Measurements from ENCODE around the gene GRAMD1B. TPM values are rescaled to one million over a fixed set of nuclear protein-coding genes. Genes with fewer than 3 reads are reported as not detected.

The GRAMD1B gene
- total and polyA plus RNA-seq, 3 experiments from 2014 or later: 2.1 to 28.2 (median 27.9) TPM

DNA sequence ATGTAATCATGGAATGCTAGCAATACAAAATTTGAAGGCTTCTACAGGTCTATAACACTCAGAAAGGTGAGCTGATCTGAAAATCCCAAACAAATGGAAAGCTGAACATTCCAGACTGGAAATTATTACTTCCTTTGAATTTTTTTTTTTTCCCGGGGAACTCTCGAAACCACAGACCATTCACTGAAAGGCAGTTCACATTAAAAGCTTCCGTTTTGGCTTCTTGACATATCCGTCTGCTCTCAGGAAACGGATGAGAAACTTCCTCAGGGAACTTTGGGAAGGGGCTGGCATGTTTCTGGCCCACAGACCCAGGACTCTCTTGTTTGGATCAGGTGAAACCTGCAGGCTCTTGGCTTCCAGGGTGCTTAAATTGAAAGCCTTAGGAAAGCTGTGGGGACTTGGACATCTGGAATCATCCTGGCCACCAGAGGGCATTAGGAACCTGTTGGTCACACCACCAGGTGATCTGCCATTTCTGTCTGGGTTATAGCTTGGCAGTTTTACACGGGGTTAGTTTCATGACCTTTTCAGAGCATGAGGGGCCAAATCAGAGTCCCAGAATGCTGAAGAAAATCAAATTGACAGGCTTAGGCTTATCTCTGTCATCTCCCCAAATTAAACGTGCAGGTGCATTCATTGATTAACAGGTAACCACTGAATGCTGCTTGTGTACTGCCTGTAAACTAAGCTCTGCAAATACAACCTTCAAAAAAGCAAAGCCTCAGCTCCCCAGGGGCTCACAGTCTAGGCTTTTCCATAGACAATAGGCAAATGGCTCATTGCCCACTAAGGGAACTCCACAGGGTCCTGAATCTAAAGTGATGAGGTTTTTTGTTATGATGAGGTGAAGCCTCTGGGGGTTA is 22.7 kb upstream of the GRAMD1B start:
- Mint-ChIP-seq H3K9me3 (no peaks in the 10 kb centered on the region), H3K4me1 (peaks cover 0 to 6% (median 5%) of the 10 kb centered on the region in 3 donors), H3K27ac (no peak overlapping the region), H3K36me3 (no peaks in the 10 kb centered on the region), H3K27me3 (peaks cover 1 to 2% of the 10 kb centered on the region in 2 donors), H3K4me3 (peak overlapping the region in 1 of 7 donors; percentile 19)
- DNase-seq: peak; percentile 35 to 80 (median 43)
- CTCF ChIA-PET: interaction anchor here (0.6 to 7.5 kb wide), 34 partner anchors 10 to 174 kb away, joined by 3 to 152 read pairs (median 6); partner anchors contain the start of gene GRAMD1B
- Histone ChIP-seq H3K4me3 (ENCODE audit: low read length) (no peak overlapping the region), H3K9me3 (ENCODE audit: low read length) (no peaks in the 10 kb centered on the region), H3K36me3 (ENCODE audit: insufficient read depth, low read length) (no peaks in the 10 kb centered on the region), H3K4me1 (ENCODE audit: insufficient read depth, low read length) (no peaks in the 10 kb centered on the region), H3K27ac (ENCODE audit: low read depth, low read length) (no peak overlapping the region), H3K27me3 (ENCODE audit: insufficient read depth, low read length, poor library complexity, severe bottlenecking) (no peaks in the 10 kb centered on the region)
- POLR2A ChIA-PET: interaction anchor here (1.0 to 1.2 kb wide), 2 partner anchors 23 to 71 kb away, joined by 3 to 6 read pairs; no protein-coding TSS in a partner anchor

DNA sequence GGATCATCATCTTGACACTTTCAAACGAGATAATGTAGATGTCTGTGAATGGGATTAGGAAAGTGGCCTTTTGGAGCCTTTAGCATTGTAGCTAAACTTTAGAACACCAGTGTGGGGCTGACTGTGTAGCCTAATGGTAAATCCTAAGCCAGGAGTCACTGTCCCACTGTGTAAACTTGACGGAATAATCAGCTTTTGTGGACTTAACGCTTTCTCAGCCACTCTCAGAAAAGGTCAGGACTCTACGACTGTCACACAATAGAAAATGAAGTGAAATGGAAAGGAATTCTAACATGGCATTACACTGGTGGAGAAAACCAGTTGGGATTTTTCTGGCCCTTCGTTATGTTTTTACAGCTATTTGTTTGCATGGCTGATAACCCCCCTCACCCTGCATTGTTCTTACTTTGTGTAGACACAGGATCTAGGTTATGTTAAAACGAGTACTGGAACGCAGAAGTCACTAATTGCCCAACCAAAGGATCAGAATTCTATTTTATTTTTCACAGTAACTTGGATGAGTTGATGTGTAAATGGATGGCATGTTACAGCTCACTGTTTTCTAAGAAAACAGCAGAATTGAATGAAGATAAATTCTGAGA is 22.0 kb upstream of the GRAMD1B start:
- Mint-ChIP-seq H3K36me3 (no peaks in the 10 kb centered on the region), H3K27ac (no peak overlapping the region), H3K9me3 (no peaks in the 10 kb centered on the region), H3K27me3 (peaks cover 0 to 1% of the 10 kb centered on the region in 2 donors), H3K4me1 (peaks cover 0 to 6% (median 5%) of the 10 kb centered on the region in 3 donors), H3K4me3 (no peak overlapping the region)
- Histone ChIP-seq H3K27ac (ENCODE audit: low read depth, low read length) (no peak overlapping the region), H3K4me1 (ENCODE audit: insufficient read depth, low read length) (no peaks in the 10 kb centered on the region), H3K9me3 (ENCODE audit: low read length) (no peaks in the 10 kb centered on the region), H3K27me3 (ENCODE audit: insufficient read depth, low read length, poor library complexity, severe bottlenecking) (no peaks in the 10 kb centered on the region), H3K4me3 (ENCODE audit: low read length) (no peak overlapping the region), H3K36me3 (ENCODE audit: insufficient read depth, low read length) (no peaks in the 10 kb centered on the region)
- ChIA-PET POLR2A (interaction anchor here (1.0 to 1.2 kb wide), 2 partner anchors 23 to 70 kb away, joined by 3 to 6 read pairs; no protein-coding TSS in a partner anchor), CTCF (interaction anchor here (0.7 to 7.5 kb wide), 33 partner anchors 9 to 173 kb away, joined by 3 to 152 read pairs (median 7); partner anchors contain the start of gene GRAMD1B)
- no peak for DNase-seq

DNA sequence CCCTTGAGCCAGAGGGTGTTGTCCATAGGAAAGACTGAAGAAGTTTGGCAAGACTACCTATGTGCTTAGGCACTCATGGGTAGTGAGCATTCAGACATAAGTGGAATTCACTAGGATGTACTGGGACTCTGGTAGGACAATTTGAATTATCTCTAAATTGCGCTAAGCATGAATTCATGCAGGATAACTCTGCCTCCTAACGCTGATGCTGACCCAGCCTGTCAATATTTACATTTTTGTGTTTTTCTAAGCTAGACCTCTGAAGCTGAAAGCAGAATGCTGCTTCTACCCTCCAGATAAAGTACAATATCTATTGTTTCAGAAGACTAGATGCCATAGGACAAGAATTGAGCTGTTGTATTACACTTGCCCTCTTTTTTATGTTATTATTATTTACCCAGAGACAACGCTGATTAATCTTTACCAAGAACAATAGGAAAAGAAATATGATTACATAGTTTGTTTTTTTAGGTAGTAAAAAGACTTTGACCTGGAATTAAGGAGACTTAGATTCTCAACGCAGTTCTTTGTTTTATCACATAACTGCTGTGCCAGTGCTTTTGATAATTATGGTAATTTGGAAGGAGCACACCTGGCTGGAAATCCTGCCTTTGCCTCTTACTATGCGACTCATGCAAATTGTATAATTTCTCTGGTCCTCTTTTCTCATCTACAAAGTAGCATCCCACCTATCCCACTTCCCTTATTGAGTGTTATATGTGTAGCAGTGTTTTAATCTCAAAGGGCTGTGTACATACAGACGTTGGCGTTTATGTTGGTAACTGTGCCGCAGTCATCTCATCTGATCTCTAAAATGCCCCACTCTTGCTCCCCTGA is 21.2 kb upstream of the GRAMD1B start:
- DNase-seq: no peak
- Mint-ChIP-seq H3K36me3 (no peaks in the 10 kb centered on the region), H3K27ac (no peak overlapping the region), H3K4me3 (no peak overlapping the region), H3K4me1 (peaks cover 0 to 6% (median 5%) of the 10 kb centered on the region in 3 donors), H3K9me3 (no peaks in the 10 kb centered on the region), H3K27me3 (peaks cover 0 to 1% of the 10 kb centered on the region in 2 donors)
- no peaks in the 10 kb centered on the region for H3K9me3 ChIP-seq (ENCODE audit: low read length)
- H3K4me3 ChIP-seq (ENCODE audit: low read length): no peak overlapping the region
- no peaks in the 10 kb centered on the region for H3K27me3 ChIP-seq (ENCODE audit: insufficient read depth, low read length, poor library complexity, severe bottlenecking)
- POLR2A ChIA-PET: no interaction called here
- CTCF ChIA-PET: interaction anchor here (1.4 to 7.5 kb wide), 8 partner anchors 20 to 168 kb away, joined by 5 to 152 read pairs (median 13); partner anchors contain the start of gene GRAMD1B
- no peak overlapping the region for H3K27ac ChIP-seq (ENCODE audit: low read depth, low read length)
- H3K4me1 ChIP-seq (ENCODE audit: insufficient read depth, low read length): no peaks in the 10 kb centered on the region
- H3K36me3 ChIP-seq (ENCODE audit: insufficient read depth, low read length): no peaks in the 10 kb centered on the region

DNA sequence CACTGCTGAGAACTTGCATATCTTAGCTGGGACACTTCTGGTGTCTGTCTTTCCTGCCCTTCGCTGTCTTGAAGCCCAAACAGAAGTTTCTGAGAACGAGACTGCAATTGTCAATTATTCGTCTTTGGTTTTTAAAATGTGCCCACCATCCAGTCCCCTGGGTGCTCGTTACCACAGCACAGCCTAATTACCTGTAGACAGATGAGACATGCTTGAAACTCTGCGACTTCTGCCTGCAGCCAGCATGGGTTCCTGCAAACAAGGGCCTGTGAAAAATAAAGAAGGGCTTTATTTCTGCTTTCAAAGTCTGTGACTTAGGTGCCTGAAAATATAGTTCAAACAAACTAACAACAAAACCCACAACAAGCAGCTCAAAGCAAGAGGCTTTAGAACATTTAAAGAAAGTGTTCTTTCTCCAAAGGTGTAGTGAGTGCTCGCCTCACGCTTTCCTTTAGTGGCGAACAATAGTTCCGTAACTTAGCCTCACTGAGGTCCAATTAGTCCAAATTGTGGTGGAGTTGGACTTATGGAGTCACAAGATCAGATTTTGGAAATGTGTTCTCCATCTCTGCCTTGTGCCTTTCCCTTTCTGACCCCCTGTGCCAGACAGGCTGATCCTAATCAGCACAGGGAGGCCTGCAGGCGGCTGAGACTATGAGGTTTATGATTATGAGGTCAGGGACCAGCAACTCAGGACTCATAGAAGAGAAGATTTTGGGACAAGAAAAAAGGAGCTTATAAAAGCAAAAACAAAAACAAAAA is 20.4 kb upstream of the GRAMD1B start:
- no peak for DNase-seq
- Histone ChIP-seq H3K4me1 (ENCODE audit: insufficient read depth, low read length) (no peaks in the 10 kb centered on the region), H3K27ac (ENCODE audit: low read depth, low read length) (no peak overlapping the region), H3K9me3 (ENCODE audit: low read length) (no peaks in the 10 kb centered on the region), H3K27me3 (ENCODE audit: insufficient read depth, low read length, poor library complexity, severe bottlenecking) (no peaks in the 10 kb centered on the region), H3K4me3 (ENCODE audit: low read length) (no peak overlapping the region), H3K36me3 (ENCODE audit: insufficient read depth, low read length) (no peaks in the 10 kb centered on the region)
- no peaks in the 10 kb centered on the region for H3K9me3 Mint-ChIP-seq
- peaks cover 0 to 6% (median 5%) of the 10 kb centered on the region in 3 donors for H3K4me1 Mint-ChIP-seq
- peaks cover 0 to 1% of the 10 kb centered on the region in 2 donors for H3K27me3 Mint-ChIP-seq
- POLR2A ChIA-PET: no interaction called here
- H3K36me3 Mint-ChIP-seq: no peaks in the 10 kb centered on the region
- H3K4me3 Mint-ChIP-seq: no peak overlapping the region
- peak overlapping the region in 1 of 8 donors; percentile 56 for H3K27ac Mint-ChIP-seq
- CTCF ChIA-PET: interaction anchor here (3.1 to 7.5 kb wide), 2 partner anchors 23 to 70 kb away, joined by 46 to 152 read pairs; no protein-coding TSS in a partner anchor

DNA sequence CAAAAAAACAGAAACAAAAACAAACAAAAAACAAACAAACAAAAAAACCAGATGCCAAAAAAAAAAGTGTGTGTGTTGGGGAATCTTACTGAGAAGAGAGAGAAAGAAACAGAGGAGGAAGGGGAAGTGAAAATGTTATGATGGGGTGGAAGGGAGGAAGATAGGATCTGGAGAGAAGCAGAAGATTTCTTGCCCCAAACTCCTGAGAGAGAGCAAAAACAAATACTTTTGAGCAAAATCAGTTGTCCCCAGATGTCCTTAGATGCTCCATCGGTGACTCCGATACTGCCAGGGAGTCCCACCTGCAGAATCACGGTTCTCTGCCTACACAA is 19.9 kb upstream of the GRAMD1B start:
- ChIA-PET CTCF (interaction anchor here (7.5 kb wide), 1 partner anchor 69 kb away, joined by 152 read pairs; no protein-coding TSS in a partner anchor), POLR2A (no interaction called here)
- Mint-ChIP-seq H3K4me1 (peaks cover 0 to 6% (median 5%) of the 10 kb centered on the region in 3 donors), H3K27ac (no peak overlapping the region), H3K36me3 (no peaks in the 10 kb centered on the region), H3K4me3 (no peak overlapping the region), H3K9me3 (no peaks in the 10 kb centered on the region), H3K27me3 (peaks cover 0 to 1% of the 10 kb centered on the region in 2 donors)
- no peak overlapping the region for H3K4me3 ChIP-seq (ENCODE audit: low read length)
- no peaks in the 10 kb centered on the region for H3K36me3 ChIP-seq (ENCODE audit: insufficient read depth, low read length)
- H3K27ac ChIP-seq (ENCODE audit: low read depth, low read length): no peak overlapping the region
- H3K9me3 ChIP-seq (ENCODE audit: low read length): no peaks in the 10 kb centered on the region
- no peaks in the 10 kb centered on the region for H3K4me1 ChIP-seq (ENCODE audit: insufficient read depth, low read length)
- H3K27me3 ChIP-seq (ENCODE audit: insufficient read depth, low read length, poor library complexity, severe bottlenecking): no peaks in the 10 kb centered on the region
- DNase-seq: no peak

DNA sequence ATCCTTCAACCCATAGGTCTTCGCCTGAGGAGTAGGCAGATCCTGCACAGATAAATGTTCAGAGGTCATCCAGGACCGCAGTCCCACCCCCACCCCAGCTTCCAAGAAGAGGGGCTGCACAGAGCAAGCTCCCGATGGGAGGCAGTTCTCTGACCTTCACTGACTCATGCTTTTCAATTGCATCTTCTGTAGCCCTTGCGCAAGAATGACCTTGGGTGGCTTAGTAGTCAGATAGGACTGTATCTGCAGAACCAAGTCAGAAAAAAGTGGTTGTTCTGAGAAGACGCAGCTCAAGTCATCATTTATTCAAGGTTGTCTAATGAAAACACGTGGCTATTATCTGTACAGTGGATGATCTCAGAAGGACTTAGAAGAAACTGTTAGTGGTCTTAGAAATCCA is 16.4 kb upstream of the GRAMD1B start:
- H3K36me3 Mint-ChIP-seq: no peaks in the 10 kb centered on the region
- H3K4me1 Mint-ChIP-seq: no peaks in the 10 kb centered on the region
- no peak for DNase-seq
- peaks cover 4 to 12% of the 10 kb centered on the region in 2 donors for H3K27me3 Mint-ChIP-seq
- no peak overlapping the region for H3K27ac ChIP-seq (ENCODE audit: low read depth, low read length)
- no peak overlapping the region for H3K4me3 ChIP-seq (ENCODE audit: low read length)
- H3K9me3 ChIP-seq (ENCODE audit: low read length): no peaks in the 10 kb centered on the region
- no peak overlapping the region for H3K4me3 Mint-ChIP-seq
- H3K36me3 ChIP-seq (ENCODE audit: insufficient read depth, low read length): no peaks in the 10 kb centered on the region
- CTCF ChIA-PET: interaction anchor here (1.2 to 1.5 kb wide), 2 partner anchors 21 to 65 kb away, joined by 5 to 6 read pairs; no protein-coding TSS in a partner anchor
- H3K4me1 ChIP-seq (ENCODE audit: insufficient read depth, low read length): no peaks in the 10 kb centered on the region
- no peaks in the 10 kb centered on the region for H3K27me3 ChIP-seq (ENCODE audit: insufficient read depth, low read length, poor library complexity, severe bottlenecking)
- H3K9me3 Mint-ChIP-seq: no peaks in the 10 kb centered on the region
- POLR2A ChIA-PET: no interaction called here
- no peak overlapping the region for H3K27ac Mint-ChIP-seq

DNA sequence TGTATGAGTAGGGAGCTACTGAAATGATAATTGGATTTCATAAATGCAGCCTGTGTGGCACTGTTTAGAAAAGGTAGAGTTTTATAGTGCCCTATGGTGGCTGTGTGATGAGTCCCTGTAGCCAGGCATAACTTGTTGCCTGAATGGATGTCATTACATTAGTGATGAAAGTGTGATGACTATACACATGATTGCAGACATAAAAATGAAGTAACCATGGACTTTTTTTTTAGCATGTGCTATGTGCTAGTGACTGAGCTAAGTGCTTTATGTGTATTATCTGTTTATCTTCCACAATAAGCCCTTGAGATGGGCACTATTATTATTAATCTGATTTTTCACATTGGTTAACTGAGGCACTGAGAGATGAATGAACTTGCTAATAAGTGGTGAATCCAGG is 13.5 kb upstream of the GRAMD1B start:
- ChIA-PET POLR2A (no interaction called here), CTCF (interaction anchor here (1.2 to 3.5 kb wide), 5 partner anchors 9 to 62 kb away, joined by 3 to 22 read pairs (median 4); no protein-coding TSS in a partner anchor)
- H3K27me3 Mint-ChIP-seq: peaks cover 4 to 14% of the 10 kb centered on the region in 2 donors
- no peaks in the 10 kb centered on the region for H3K4me1 Mint-ChIP-seq
- H3K4me1 ChIP-seq (ENCODE audit: insufficient read depth, low read length): no peaks in the 10 kb centered on the region
- no peaks in the 10 kb centered on the region for H3K27me3 ChIP-seq (ENCODE audit: insufficient read depth, low read length, poor library complexity, severe bottlenecking)
- H3K27ac ChIP-seq (ENCODE audit: low read depth, low read length): no peak overlapping the region
- no peak for DNase-seq
- no peaks in the 10 kb centered on the region for H3K9me3 Mint-ChIP-seq
- no peaks in the 10 kb centered on the region for H3K36me3 ChIP-seq (ENCODE audit: insufficient read depth, low read length)
- H3K36me3 Mint-ChIP-seq: no peaks in the 10 kb centered on the region
- no peaks in the 10 kb centered on the region for H3K9me3 ChIP-seq (ENCODE audit: low read length)
- H3K4me3 Mint-ChIP-seq: no peak overlapping the region
- H3K4me3 ChIP-seq (ENCODE audit: low read length): no peak overlapping the region
- H3K27ac Mint-ChIP-seq: no peak overlapping the region
